Measurements from ENCODE around the gene RNF115. TPM values are rescaled to one million over a fixed set of nuclear protein-coding genes. Genes with fewer than 3 reads are reported as not detected.

Gene RNF115
- total RNA-seq, 1 donor = 16.4 TPM

- DNase-seq (ENCODE audit: low read depth) = no peak
- no peak for TF ChIP-seq CTCF (IDR thresholded peaks at IDR 0.05; ENCODE audit: insufficient read depth, low read depth, low read length)
- H3K4me3 ChIP-seq (ENCODE audit: low read depth, low read length) = no peak overlapping the region
These were observed 127.9 kb downstream of the RNF115 start for GRCh38 chr1:145695821-145696629.

DNA sequence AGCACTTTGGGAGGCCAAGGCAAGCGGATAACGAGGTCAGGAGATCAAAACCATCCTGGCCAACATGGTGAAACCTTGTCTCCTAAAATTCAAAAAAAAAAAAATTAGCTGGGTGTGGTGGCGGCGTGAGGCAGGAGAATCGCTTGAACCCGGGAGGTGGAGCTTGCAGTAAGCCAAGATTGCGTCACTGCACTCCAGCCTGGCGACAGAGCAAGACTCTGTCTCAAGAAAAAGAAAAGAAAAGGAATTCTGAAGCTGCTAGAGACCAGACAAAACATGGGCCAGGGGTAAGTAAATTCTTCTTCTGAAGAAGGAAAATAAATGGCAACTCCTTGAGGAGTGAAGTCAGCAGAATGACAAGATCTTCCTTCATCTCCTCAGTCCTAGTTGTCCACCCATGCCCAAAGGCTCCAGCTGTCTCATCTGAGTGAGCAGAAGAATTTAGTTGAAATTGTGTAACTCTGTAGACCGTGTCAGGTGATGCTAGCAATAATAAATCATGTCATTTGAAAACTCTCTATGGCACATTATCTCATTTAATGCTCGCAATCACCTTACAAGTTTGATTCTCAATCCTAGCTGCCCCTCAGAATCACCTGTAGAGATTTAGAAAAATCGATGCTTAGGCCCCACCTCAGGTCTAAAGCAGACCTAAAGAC, 131.0 kb downstream of the RNF115 start:
- H3K4me3 ChIP-seq (ENCODE audit: low read depth, low read length) = no peak overlapping the region
- no peak for TF ChIP-seq CTCF (IDR thresholded peaks at IDR 0.05; ENCODE audit: insufficient read depth, low read depth, low read length)
- no peak for DNase-seq (ENCODE audit: low read depth)

DNA sequence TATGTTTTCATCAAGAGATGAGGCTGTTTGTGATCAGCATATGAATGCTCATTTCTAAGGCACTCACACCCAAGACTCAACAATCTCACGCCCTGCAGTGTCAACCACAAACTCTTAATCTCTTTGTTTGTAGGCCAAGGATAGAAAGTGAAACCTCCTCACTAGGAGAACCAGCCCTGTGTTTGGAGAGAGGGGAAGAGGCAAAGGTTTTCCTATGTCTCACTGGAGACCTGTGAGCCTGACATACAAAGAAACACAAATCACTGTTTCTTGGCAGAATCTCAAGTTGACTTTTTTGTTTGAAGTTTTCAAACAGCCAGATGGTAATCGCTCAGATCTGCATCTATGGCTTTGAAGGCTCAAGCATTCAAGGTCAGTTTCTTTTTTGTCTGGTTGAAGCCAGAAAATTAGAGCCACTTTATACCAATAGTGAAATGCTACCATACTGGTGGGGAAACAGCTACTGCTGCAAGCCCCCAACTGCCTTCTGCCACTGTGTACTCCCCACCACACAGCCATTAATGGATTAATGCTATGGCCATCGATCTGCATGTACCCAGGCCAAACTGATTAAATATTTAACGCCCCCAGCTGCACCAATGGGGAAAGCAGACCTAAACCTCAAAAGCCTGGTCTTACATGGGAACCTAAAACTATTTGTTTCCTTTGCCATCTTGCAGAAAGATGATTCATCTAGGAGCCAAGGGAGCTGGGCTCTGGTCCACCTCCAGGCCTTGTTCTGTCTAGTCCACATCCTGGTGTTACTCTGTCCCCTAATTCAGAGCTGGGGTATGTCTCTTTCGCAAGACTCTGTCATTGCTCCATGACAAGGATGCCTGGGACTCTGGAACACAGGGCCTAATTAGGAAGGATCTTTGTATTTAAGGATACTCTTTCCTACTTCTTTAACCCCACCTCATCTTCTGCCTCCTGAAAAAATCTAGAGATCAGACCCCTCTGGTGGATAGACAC, 133.0 kb downstream of the RNF115 start:
- DNase-seq (ENCODE audit: low read depth) = peak; percentile 84
- no peak overlapping the region for H3K4me3 ChIP-seq (ENCODE audit: low read depth, low read length)
- TF ChIP-seq CTCF (IDR thresholded peaks at IDR 0.05; ENCODE audit: insufficient read depth, low read depth, low read length) = no peak

- DNase-seq (ENCODE audit: low read depth) = no peak
- TF ChIP-seq CTCF (IDR thresholded peaks at IDR 0.05; ENCODE audit: insufficient read depth, low read depth, low read length) = no peak
- no peak overlapping the region for H3K4me3 ChIP-seq (ENCODE audit: low read depth, low read length)
These were observed 134.0 kb downstream of the RNF115 start for GRCh38 chr1:145689922-145690321.

DNA sequence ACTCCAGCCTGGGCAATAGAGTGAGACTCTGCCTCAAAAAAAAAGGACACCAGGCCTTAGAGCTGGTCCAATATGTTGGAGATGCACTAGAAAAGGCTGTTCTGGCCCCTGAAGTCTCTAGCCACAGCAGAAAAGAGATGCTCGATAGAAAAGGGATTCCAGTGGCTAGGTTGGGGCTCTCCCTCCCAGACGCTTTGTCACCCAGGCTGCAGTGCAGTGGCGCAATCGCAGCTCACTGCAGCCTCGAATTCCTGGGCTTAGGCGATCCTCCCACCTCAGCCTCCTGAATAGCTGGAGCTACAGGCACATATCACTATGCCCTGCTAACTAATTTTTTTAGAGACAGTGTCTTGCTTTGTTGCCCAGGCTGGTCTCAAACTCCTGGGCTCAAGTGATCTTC, 135.0 kb downstream of the RNF115 start:
- TF ChIP-seq CTCF (IDR thresholded peaks at IDR 0.05; ENCODE audit: insufficient read depth, low read depth, low read length) = no peak
- H3K4me3 ChIP-seq (ENCODE audit: low read depth, low read length) = no peak overlapping the region
- DNase-seq (ENCODE audit: low read depth) = no peak

Small RNA genes within 50 kb of the gene (small RNA-seq; reads per million reads assigned to genes)
- gene MIR6736 = not detected

Other genes with a start within 250 kb of the RNF115 start
- gene GPR89A, start 216.1 kb downstream of the RNF115 start, total RNA-seq = 29.0 and 38.4 TPM in 2 replicates
- gene PDZK1, start 116.7 kb downstream of the RNF115 start, total RNA-seq = under 0.01 and 0.32 TPM in 2 replicates
- gene CD160, start 104.6 kb downstream of the RNF115 start, total RNA-seq = under 0.01 TPM in 2 replicates
- gene POLR3C, start 105 bp upstream of the RNF115 start, total RNA-seq = 41.5 and 53.1 TPM in 2 replicates
- gene NUDT17, start 21.5 kb upstream of the RNF115 start, total RNA-seq = 6.0 and 6.8 TPM in 2 replicates
- gene PIAS3, start 35.0 kb upstream of the RNF115 start, total RNA-seq = 15.5 and 18.4 TPM in 2 replicates
- gene ANKRD35, start 61.8 kb upstream of the RNF115 start, total RNA-seq = 1.3 TPM in 2 replicates
- 0.43 and 1.3 TPM in 2 replicates for gene ITGA10, start 86.0 kb upstream of the RNF115 start, total RNA-seq
- gene PEX11B, start 94.6 kb upstream of the RNF115 start, total RNA-seq = 19.0 and 28.5 TPM in 2 replicates
- 58.0 and 76.9 TPM in 2 replicates for gene RBM8A, start 103.4 kb upstream of the RNF115 start, total RNA-seq
- 31.6 and 40.2 TPM in 2 replicates for gene LIX1L, start 133.9 kb upstream of the RNF115 start, total RNA-seq
- gene ANKRD34A, start 140.5 kb upstream of the RNF115 start, total RNA-seq = 1.3 and 1.6 TPM in 2 replicates
- 11.2 and 14.8 TPM in 2 replicates for gene POLR3GL, start 140.6 kb upstream of the RNF115 start, total RNA-seq
- 69.5 and 205 TPM in 2 replicates for gene TXNIP, start 172.5 kb upstream of the RNF115 start, total RNA-seq
- gene HJV, start 197.6 kb upstream of the RNF115 start, total RNA-seq = not detected in 2 replicates

Data from fibroblast of villous mesenchyme (primary cell).